Measurements from ENCODE around the gene PAN3. TPM values are rescaled to one million over a fixed set of nuclear protein-coding genes. Genes with fewer than 3 reads are reported as not detected.

The PAN3 gene
- total and polyA plus RNA-seq, 2 of the 8 experiments (the other 6 are each of a cell fraction or from before 2014, with no cell fraction given), result 12.7 to 39.3 TPM

DNA sequence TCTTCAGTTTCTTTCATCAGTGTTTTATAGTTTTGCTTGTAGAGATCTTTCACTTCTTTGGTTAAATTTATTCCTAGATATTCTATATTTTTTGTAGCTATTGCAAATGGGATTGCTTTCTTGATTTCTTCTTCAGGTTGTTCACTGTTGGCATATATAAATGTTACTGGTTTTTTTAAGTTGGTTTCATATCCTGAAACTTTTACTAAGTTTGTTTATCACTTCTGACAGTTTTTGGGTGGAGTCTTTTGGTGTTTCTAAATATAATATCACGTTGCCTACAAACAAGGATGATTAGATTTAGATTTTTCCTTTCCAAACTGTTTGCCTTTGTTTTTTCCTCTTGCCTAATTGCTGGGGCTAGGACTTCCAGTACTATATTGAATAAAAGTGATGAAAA, 109.7 kb downstream of the PAN3 start (continued):
- TF ChIP-seq, protein P1, sequence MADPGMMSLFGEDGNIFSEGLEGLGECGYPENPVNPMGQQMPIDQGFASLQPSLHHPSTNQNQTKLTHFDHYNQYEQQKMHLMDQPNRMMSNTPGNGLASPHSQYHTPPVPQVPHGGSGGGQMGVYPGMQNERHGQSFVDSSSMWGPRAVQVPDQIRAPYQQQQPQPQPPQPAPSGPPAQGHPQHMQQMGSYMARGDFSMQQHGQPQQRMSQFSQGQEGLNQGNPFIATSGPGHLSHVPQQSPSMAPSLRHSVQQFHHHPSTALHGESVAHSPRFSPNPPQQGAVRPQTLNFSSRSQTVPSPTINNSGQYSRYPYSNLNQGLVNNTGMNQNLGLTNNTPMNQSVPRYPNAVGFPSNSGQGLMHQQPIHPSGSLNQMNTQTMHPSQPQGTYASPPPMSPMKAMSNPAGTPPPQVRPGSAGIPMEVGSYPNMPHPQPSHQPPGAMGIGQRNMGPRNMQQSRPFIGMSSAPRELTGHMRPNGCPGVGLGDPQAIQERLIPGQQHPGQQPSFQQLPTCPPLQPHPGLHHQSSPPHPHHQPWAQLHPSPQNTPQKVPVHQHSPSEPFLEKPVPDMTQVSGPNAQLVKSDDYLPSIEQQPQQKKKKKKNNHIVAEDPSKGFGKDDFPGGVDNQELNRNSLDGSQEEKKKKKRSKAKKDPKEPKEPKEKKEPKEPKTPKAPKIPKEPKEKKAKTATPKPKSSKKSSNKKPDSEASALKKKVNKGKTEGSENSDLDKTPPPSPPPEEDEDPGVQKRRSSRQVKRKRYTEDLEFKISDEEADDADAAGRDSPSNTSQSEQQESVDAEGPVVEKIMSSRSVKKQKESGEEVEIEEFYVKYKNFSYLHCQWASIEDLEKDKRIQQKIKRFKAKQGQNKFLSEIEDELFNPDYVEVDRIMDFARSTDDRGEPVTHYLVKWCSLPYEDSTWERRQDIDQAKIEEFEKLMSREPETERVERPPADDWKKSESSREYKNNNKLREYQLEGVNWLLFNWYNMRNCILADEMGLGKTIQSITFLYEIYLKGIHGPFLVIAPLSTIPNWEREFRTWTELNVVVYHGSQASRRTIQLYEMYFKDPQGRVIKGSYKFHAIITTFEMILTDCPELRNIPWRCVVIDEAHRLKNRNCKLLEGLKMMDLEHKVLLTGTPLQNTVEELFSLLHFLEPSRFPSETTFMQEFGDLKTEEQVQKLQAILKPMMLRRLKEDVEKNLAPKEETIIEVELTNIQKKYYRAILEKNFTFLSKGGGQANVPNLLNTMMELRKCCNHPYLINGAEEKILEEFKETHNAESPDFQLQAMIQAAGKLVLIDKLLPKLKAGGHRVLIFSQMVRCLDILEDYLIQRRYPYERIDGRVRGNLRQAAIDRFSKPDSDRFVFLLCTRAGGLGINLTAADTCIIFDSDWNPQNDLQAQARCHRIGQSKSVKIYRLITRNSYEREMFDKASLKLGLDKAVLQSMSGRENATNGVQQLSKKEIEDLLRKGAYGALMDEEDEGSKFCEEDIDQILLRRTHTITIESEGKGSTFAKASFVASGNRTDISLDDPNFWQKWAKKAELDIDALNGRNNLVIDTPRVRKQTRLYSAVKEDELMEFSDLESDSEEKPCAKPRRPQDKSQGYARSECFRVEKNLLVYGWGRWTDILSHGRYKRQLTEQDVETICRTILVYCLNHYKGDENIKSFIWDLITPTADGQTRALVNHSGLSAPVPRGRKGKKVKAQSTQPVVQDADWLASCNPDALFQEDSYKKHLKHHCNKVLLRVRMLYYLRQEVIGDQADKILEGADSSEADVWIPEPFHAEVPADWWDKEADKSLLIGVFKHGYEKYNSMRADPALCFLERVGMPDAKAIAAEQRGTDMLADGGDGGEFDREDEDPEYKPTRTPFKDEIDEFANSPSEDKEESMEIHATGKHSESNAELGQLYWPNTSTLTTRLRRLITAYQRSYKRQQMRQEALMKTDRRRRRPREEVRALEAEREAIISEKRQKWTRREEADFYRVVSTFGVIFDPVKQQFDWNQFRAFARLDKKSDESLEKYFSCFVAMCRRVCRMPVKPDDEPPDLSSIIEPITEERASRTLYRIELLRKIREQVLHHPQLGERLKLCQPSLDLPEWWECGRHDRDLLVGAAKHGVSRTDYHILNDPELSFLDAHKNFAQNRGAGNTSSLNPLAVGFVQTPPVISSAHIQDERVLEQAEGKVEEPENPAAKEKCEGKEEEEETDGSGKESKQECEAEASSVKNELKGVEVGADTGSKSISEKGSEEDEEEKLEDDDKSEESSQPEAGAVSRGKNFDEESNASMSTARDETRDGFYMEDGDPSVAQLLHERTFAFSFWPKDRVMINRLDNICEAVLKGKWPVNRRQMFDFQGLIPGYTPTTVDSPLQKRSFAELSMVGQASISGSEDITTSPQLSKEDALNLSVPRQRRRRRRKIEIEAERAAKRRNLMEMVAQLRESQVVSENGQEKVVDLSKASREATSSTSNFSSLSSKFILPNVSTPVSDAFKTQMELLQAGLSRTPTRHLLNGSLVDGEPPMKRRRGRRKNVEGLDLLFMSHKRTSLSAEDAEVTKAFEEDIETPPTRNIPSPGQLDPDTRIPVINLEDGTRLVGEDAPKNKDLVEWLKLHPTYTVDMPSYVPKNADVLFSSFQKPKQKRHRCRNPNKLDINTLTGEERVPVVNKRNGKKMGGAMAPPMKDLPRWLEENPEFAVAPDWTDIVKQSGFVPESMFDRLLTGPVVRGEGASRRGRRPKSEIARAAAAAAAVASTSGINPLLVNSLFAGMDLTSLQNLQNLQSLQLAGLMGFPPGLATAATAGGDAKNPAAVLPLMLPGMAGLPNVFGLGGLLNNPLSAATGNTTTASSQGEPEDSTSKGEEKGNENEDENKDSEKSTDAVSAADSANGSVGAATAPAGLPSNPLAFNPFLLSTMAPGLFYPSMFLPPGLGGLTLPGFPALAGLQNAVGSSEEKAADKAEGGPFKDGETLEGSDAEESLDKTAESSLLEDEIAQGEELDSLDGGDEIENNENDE (IDR thresholded peaks at IDR 0.05; ENCODE audit: insufficient replicate concordance, low read length), result no peak
- TF ChIP-seq JUND (IDR thresholded peaks at IDR 0.05; ENCODE audit: low read length) (no peak), SP4 (IDR thresholded peaks at IDR 0.05; ENCODE audit: low read length) (no peak), PHF8 (conservative IDR thresholded peaks at IDR 0.05; ENCODE audit: low read depth, low read length) (no peak), FOSL1 (IDR thresholded peaks at IDR 0.05; ENCODE audit: insufficient read depth, low read depth, low read length) (no peak), BRCA1 (IDR thresholded peaks at IDR 0.05; ENCODE audit: low read depth, low read length) (no peak), RFX5 (IDR thresholded peaks at IDR 0.05; ENCODE audit: borderline replicate concordance, low read depth, low read length) (no peak), NANOG (IDR thresholded peaks at IDR 0.05; ENCODE audit: insufficient read depth, low read depth, low read length, poor library complexity, severe bottlenecking) (no peak), CREB1 (IDR thresholded peaks at IDR 0.05) (no peak), ASH2L (IDR thresholded peaks at IDR 0.05; ENCODE audit: low read length) (no peak), KDM1A (IDR thresholded peaks at IDR 0.05; ENCODE audit: borderline replicate concordance, low read length) (no peak)
